Endothelial cell of umbilical vein (primary cell): ENCODE data around the gene CTNND2.

Experiments used
- CTCF ChIP-seq, 2 donors: IDR thresholded peaks; 1 replicate in 1 of 2; 2 replicates in 1 of 2; pipeline ENCODE4 v1.5.1; 2011; ENCODE audit warnings: low read length in 2 of 2, mild to moderate bottlenecking in 2 of 2, moderate library complexity in 2 of 2, control low read depth in 1 of 2, inconsistent platforms in 1 of 2, low read depth in 1 of 2; ENCODE audit not compliant: insufficient read depth in 1 of 2; ENCODE audit errors: extremely low read depth in 1 of 2
- POLR2A ChIP-seq: IDR thresholded peaks from 2 replicates; pipeline ENCODE4 v1.6.1; 2012; ENCODE audit warnings: low read depth, mild to moderate bottlenecking, control low read depth, low read length
- POLR2AphosphoS5 ChIP-seq: IDR thresholded peaks from 2 replicates; pipeline ENCODE4 v1.6.1; 2012; ENCODE audit warnings: low read depth, mild to moderate bottlenecking, control low read depth, low read length, moderate library complexity; ENCODE audit not compliant: insufficient read depth

GRCh38 chr5:10932426-10932825 is 971.8 kb downstream of the CTNND2 start:
- TF ChIP-seq CTCF (IDR thresholded peaks at IDR 0.05; ENCODE audit: extremely low read depth in 1 of 2, insufficient read depth in 1 of 2, low read depth in 1 of 2, low read length in 2 of 2) (no peak), POLR2A (no peak), POLR2AphosphoS5 (no peak)
